DOHH2 (cell line): Measurements from ENCODE around the gene HOXD9.

Experiments
- H3F3A ChIP-seq: fragments of 200-600 bp; sonication (generic), shearing (Covaris generic); 2 replicates; pipeline ENCODE4 v1.6.0; 2016; ENCODE audit warnings: antibody characterized with exemption, mild to moderate bottlenecking; ENCODE audit not compliant: control insufficient read depth, insufficient read depth
- H3K27ac ChIP-seq: fragments of 200-600 bp; sonication (generic); 2 replicates; pipeline ENCODE4 v1.5.1; 2014; ENCODE audit warnings: low read depth, mild to moderate bottlenecking, low read length, moderate library complexity
- H3K27me3 ChIP-seq: fragments of 200-600 bp; sonication (generic); 2 replicates; pipeline ENCODE4 v1.6.1; 2014; ENCODE audit warnings: mild to moderate bottlenecking, low read length, mixed read lengths; ENCODE audit not compliant: control insufficient read depth
- H3K36me3 ChIP-seq: fragments of 200-600 bp; sonication (generic); 2 replicates; pipeline ENCODE4 v1.6.1; 2014; ENCODE audit warnings: mild to moderate bottlenecking, low read length, moderate library complexity, mixed read lengths; ENCODE audit not compliant: control insufficient read depth
- H3K4me1 ChIP-seq: fragments of 200-600 bp; sonication (generic); 2 replicates; pipeline ENCODE4 v1.6.1; 2014; ENCODE audit warnings: mild to moderate bottlenecking, low read length, mixed read lengths; ENCODE audit not compliant: control insufficient read depth
- H3K4me2 ChIP-seq: fragments of 200-600 bp; sonication (generic); 2 replicates; pipeline ENCODE4 v1.6.0; 2014; ENCODE audit warnings: mild to moderate bottlenecking, low read length, moderate library complexity
- H3K4me3 ChIP-seq: fragments of 200-600 bp; sonication (generic); 2 replicates; pipeline ENCODE4 v1.5.1; 2014; ENCODE audit warnings: mild to moderate bottlenecking, low read length, mixed read lengths
- H3K79me2 ChIP-seq: fragments of 200-600 bp; sonication (generic); 2 replicates; pipeline ENCODE4 v1.6.1; 2014; ENCODE audit warnings: mild to moderate bottlenecking, low read length, mixed read lengths; ENCODE audit not compliant: control insufficient read depth
- H3K9me2 ChIP-seq: fragments of 200-600 bp; sonication (generic); replicated peaks from 2 replicates; pipeline ENCODE4 v1.6.1; 2014; ENCODE audit warnings: mild to moderate bottlenecking, low read length, mixed read lengths; ENCODE audit not compliant: control insufficient read depth
- H3K9me3 ChIP-seq: fragments of 200-600 bp; sonication (generic); 2 replicates; pipeline ENCODE4 v1.6.1; 2014; ENCODE audit warnings: antibody characterized with exemption, low read length, mixed read lengths; ENCODE audit not compliant: control insufficient read depth, insufficient read depth
- H4K20me1 ChIP-seq: fragments of 200-600 bp; sonication (generic); 2 replicates; pipeline ENCODE4 v1.6.0; 2014; ENCODE audit warnings: low read depth, mild to moderate bottlenecking, antibody characterized with exemption, low read length, moderate library complexity; ENCODE audit not compliant: control insufficient read depth, insufficient read depth
- CTCF ChIP-seq: fragments of 200-600 bp; sonication (generic); IDR thresholded peaks from one replicate; pipeline ENCODE4 v1.5.1; 2014; ENCODE audit warnings: antibody characterized with exemption, mild to moderate bottlenecking, low read depth, low read length; ENCODE audit not compliant: poor library complexity, severe bottlenecking
- EZH2phosphoT487 ChIP-seq: fragments of 200-600 bp; sonication (generic); IDR thresholded peaks from 2 replicates; pipeline ENCODE4 v1.6.1; 2017; ENCODE audit warnings: borderline replicate concordance, mild to moderate bottlenecking, antibody characterized with exemption, low read length, moderate library complexity, mixed read lengths

The HOXD9 gene

GRCh38 chr2:176109946-176110345 is 12.6 kb upstream of the HOXD9 start:
- no peak for TF ChIP-seq EZH2phosphoT487
- no peak for TF ChIP-seq CTCF
- Histone ChIP-seq H3K9me3 (no peaks in the 10 kb centered on the region), H3K4me2 (no peak overlapping the region), H3K4me1 (no peaks in the 10 kb centered on the region), H3K27ac (no peak overlapping the region), H3K27me3 (peaks cover 21% of the 10 kb centered on the region), H4K20me1 (no peaks in the 10 kb centered on the region), H3K9me2 (no peaks in the 10 kb centered on the region), H3F3A (no peaks in the 10 kb centered on the region), H3K36me3 (no peaks in the 10 kb centered on the region), H3K79me2 (no peaks in the 10 kb centered on the region), H3K4me3 (no peak overlapping the region)

GRCh38 chr2:176110415-176111308 is 11.9 kb upstream of the HOXD9 start:
- Histone ChIP-seq H3K4me1 (no peaks in the 10 kb centered on the region), H3K4me2 (no peak overlapping the region), H3K9me2 (no peaks in the 10 kb centered on the region), H3K79me2 (no peaks in the 10 kb centered on the region), H4K20me1 (no peaks in the 10 kb centered on the region), H3K27me3 (peaks cover 22% of the 10 kb centered on the region), H3K9me3 (no peaks in the 10 kb centered on the region), H3K4me3 (no peak overlapping the region), H3K27ac (no peak overlapping the region), H3K36me3 (no peaks in the 10 kb centered on the region), H3F3A (no peaks in the 10 kb centered on the region)
- TF ChIP-seq CTCF (no peak), EZH2phosphoT487 (no peak)

- Histone ChIP-seq H3K36me3 (no peaks in the 10 kb centered on the region), H4K20me1 (no peaks in the 10 kb centered on the region), H3K9me2 (no peaks in the 10 kb centered on the region), H3K27me3 (peaks cover 22% of the 10 kb centered on the region), H3K4me3 (no peak overlapping the region), H3F3A (no peaks in the 10 kb centered on the region), H3K27ac (no peak overlapping the region), H3K4me1 (no peaks in the 10 kb centered on the region), H3K79me2 (no peaks in the 10 kb centered on the region), H3K9me3 (no peaks in the 10 kb centered on the region), H3K4me2 (no peak overlapping the region)
- TF ChIP-seq EZH2phosphoT487: no peak
- peak; percentile 57 for TF ChIP-seq CTCF
These were observed 11.2 kb upstream of the HOXD9 start for GRCh38 chr2:176111309-176111663.
